ENCODE data around the gene GBF1. TPM values are rescaled to one million over a fixed set of nuclear protein-coding genes. Genes with fewer than 3 reads are reported as not detected.
A peak's percentile ranks its signal among the peaks of the same experiment; 100 is the strongest.

The GBF1 gene
- total and polyA plus RNA-seq, 11 donors = 15.5 to 70.0 (median 48.2) TPM

GRCh38 chr10:102229810-102230263, 15.5 kb upstream of the GBF1 start:
- DNase-seq (peak; percentile 78 to 90 (median 83)), ATAC-seq (peak; percentile 48 to 68 (median 64))
- intact Hi-C loops (cut with DNase I) = loop anchor here (1.0 to 10.0 kb wide), 17 partner anchors 61 to 355 kb away; partner anchors contain the start of gene NFKB2 (in 3 of the 10)
- peaks cover 5 to 42% (median 32%) of the 10 kb centered on the region in 12 donors for H3K4me1 ChIP-seq
- peaks cover 8 to 35% (median 22%) of the 10 kb centered on the region in 9 donors for H3K27me3 ChIP-seq
- peak overlapping the region in 11 of 12 donors; percentile 31 to 62 (median 49) for H3K4me3 ChIP-seq
- WGBS, 4 donors = 1 to 2% (median 1%) methylated on average over 20 to 24 of the region's 24 CpGs
- TF ChIP-seq CTCF (IDR thresholded peaks at IDR 0.05) = peak; percentile 89 to 98 (median 96)
- TF ChIP-seq POLR2A (IDR thresholded peaks at IDR 0.05) = no peak
- H3K36me3 ChIP-seq = no peaks in the 10 kb centered on the region
- no peak overlapping the region for H3K27ac ChIP-seq
- no peaks in the 10 kb centered on the region for H3K9me3 ChIP-seq

- Histone ChIP-seq H3K4me1 (peaks cover 5 to 42% (median 29%) of the 10 kb centered on the region in 12 donors), H3K27ac (no peak overlapping the region), H3K27me3 (peaks cover 8 to 35% (median 22%) of the 10 kb centered on the region in 9 donors), H3K9me3 (no peaks in the 10 kb centered on the region), H3K36me3 (no peaks in the 10 kb centered on the region), H3K4me3 (peak overlapping the region; percentile 21 to 62 (median 48))
- ATAC-seq = peak in 3 of 4 donors; percentile 12 to 40 (median 18)
- peak; percentile 27 to 72 (median 56) for DNase-seq
- intact Hi-C loops (cut with DNase I) = loop anchor here in 3 of 10 donors (2.0 to 5.0 kb wide), 2 partner anchors 122 to 167 kb away; partner anchors contain the start of gene NFKB2 (in 1 of the 3)
- 0 to 4% (median 1%) methylated on average over 21 to 50 of the region's 50 CpGs for WGBS, 4 donors
- no peak for TF ChIP-seq POLR2A (IDR thresholded peaks at IDR 0.05)
- TF ChIP-seq CTCF (IDR thresholded peaks at IDR 0.05) = no peak
These were observed 15.0 kb upstream of the GBF1 start for GRCh38 chr10:102230264-102230860.

GRCh38 chr10:102230861-102231356, 14.4 kb upstream of the GBF1 start:
- WGBS, 4 donors = 1 to 6% (median 3%) methylated on average over 30 to 52 of the region's 52 CpGs
- Histone ChIP-seq H3K27ac (no peak overlapping the region), H3K36me3 (no peaks in the 10 kb centered on the region), H3K9me3 (no peaks in the 10 kb centered on the region), H3K4me1 (peaks cover 5 to 36% (median 25%) of the 10 kb centered on the region in 12 donors), H3K4me3 (peak overlapping the region; percentile 21 to 62 (median 48)), H3K27me3 (peaks cover 8 to 35% (median 22%) of the 10 kb centered on the region in 9 donors)
- DNase-seq = peak in 4 of 5 donors; percentile 24 to 74 (median 46)
- peak in 6 of 12 donors; percentile 14 to 45 (median 24) for TF ChIP-seq CTCF (IDR thresholded peaks at IDR 0.05)
- TF ChIP-seq POLR2A (IDR thresholded peaks at IDR 0.05) = no peak
- intact Hi-C loops (cut with DNase I) = loop anchor here in 3 of 10 donors (2.0 to 5.0 kb wide), 2 partner anchors 122 to 166 kb away; partner anchors contain the start of gene NFKB2 (in 1 of the 3)
- no peak for ATAC-seq
